Fibroblast of skin of right quadriceps (primary cell): ENCODE measurements around the gene RBFOX1.

Experiments
- DNase-seq: peaks from one replicate; pipeline ENCODE4 v3.0.0-alpha.2; 2013

Gene RBFOX1

GRCh38 chr16:7332611-7333010, at the start of gene RBFOX1:
Gene RBFOX1, plus strand, starts transcription at chr16:7332845.
- DNase-seq: no peak

GRCh38 chr16:7284780-7285179, 47.9 kb upstream of the RBFOX1 start:
- DNase-seq: no peak

GRCh38 chr16:7285520-7285919, 47.1 kb upstream of the RBFOX1 start:
- DNase-seq: no peak

- no peak for DNase-seq
Observed at GRCh38 chr16:7289299-7289698, 43.3 kb upstream of the RBFOX1 start.

- DNase-seq: no peak
Observed at GRCh38 chr16:7290682-7291081, 42.0 kb upstream of the RBFOX1 start.

GRCh38 chr16:7294020-7294419, 38.6 kb upstream of the RBFOX1 start:
- no peak for DNase-seq

- no peak for DNase-seq
Observed at GRCh38 chr16:7303052-7303610, 29.5 kb upstream of the RBFOX1 start.

- no peak for DNase-seq
Observed at GRCh38 chr16:7303660-7304200, 28.9 kb upstream of the RBFOX1 start.

GRCh38 chr16:7304279-7304678, 28.4 kb upstream of the RBFOX1 start:
- no peak for DNase-seq

GRCh38 chr16:7304958-7305357, 27.7 kb upstream of the RBFOX1 start:
- no peak for DNase-seq

- DNase-seq: no peak
Observed at GRCh38 chr16:7313170-7313569, 19.5 kb upstream of the RBFOX1 start.

- DNase-seq: no peak
Observed at GRCh38 chr16:7314163-7314562, 18.5 kb upstream of the RBFOX1 start.

- DNase-seq: no peak
Observed at GRCh38 chr16:7315813-7316212, 16.8 kb upstream of the RBFOX1 start.

GRCh38 chr16:7316281-7316888, 16.3 kb upstream of the RBFOX1 start:
- DNase-seq: no peak

GRCh38 chr16:7317982-7318381, 14.7 kb upstream of the RBFOX1 start:
- DNase-seq: no peak

- DNase-seq: no peak
Observed at GRCh38 chr16:7318686-7319085, 14.0 kb upstream of the RBFOX1 start.

GRCh38 chr16:7319514-7319913, 13.1 kb upstream of the RBFOX1 start:
- no peak for DNase-seq

GRCh38 chr16:7321661-7322060, 11.0 kb upstream of the RBFOX1 start:
- DNase-seq: no peak

GRCh38 chr16:7324321-7324720, 8.3 kb upstream of the RBFOX1 start:
- DNase-seq: no peak

- no peak for DNase-seq
Observed at GRCh38 chr16:7325834-7326233, 6.8 kb upstream of the RBFOX1 start.

- no peak for DNase-seq
Observed at GRCh38 chr16:7330709-7331108, 1.9 kb upstream of the RBFOX1 start.

- no peak for DNase-seq
Observed at GRCh38 chr16:7331997-7332396, 648 bp upstream of the RBFOX1 start.

- no peak for DNase-seq
Observed at GRCh38 chr16:7333180-7333725, 608 bp downstream of the RBFOX1 start.

- DNase-seq: no peak
Observed at GRCh38 chr16:7334801-7335560, 2.3 kb downstream of the RBFOX1 start.
